Measurements from ENCODE around the gene KL.

The KL gene

DNA sequence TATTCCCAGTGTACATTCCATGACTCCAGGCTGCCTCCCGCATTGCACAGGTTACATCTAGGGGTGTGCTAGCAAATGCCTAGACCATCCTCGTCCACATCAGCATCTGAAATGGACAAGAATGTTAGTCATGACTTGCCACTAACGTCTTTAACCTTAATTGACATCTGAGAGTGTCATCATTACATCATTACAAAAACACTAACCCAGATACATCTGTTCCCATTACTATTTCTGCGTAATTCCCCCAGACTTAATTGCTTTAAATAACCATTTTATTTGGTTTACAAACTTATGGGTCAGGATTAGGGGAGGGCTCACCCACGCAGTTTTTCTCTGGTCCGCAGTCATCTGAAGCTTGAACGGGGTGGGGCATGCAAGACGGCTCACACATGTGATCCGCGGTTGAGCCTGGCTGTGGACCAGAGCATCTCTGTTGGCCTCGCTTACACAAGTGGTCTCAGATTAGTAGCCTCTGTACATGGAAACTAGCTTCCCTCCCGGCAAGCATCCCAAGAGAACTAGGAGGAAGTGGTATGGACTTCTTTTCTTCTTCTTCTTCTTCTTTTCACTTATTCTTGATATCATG, 15.9 kb downstream of the KL start:
- no peaks in the 10 kb centered on the region for H3K27me3 ChIP-seq (replicated peaks)
- no peaks in the 10 kb centered on the region for H3K36me3 ChIP-seq (replicated peaks)
- no peak overlapping the region for H3K4me3 ChIP-seq (ENCODE audit: low read depth, low read length)
- DNase-seq: peak; percentile 21
- TF ChIP-seq, protein P1, sequence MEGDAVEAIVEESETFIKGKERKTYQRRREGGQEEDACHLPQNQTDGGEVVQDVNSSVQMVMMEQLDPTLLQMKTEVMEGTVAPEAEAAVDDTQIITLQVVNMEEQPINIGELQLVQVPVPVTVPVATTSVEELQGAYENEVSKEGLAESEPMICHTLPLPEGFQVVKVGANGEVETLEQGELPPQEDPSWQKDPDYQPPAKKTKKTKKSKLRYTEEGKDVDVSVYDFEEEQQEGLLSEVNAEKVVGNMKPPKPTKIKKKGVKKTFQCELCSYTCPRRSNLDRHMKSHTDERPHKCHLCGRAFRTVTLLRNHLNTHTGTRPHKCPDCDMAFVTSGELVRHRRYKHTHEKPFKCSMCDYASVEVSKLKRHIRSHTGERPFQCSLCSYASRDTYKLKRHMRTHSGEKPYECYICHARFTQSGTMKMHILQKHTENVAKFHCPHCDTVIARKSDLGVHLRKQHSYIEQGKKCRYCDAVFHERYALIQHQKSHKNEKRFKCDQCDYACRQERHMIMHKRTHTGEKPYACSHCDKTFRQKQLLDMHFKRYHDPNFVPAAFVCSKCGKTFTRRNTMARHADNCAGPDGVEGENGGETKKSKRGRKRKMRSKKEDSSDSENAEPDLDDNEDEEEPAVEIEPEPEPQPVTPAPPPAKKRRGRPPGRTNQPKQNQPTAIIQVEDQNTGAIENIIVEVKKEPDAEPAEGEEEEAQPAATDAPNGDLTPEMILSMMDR (IDR thresholded peaks at IDR 0.05; ENCODE audit: low read depth, low read length, missing control alignments): no peak
- in situ Hi-C loops (cut with HindIII; ENCODE audit: low pct_ligation_motif_present, low sequenced_read_pairs): no loop called here
- H3K27ac ChIP-seq: no peak overlapping the region

DNA sequence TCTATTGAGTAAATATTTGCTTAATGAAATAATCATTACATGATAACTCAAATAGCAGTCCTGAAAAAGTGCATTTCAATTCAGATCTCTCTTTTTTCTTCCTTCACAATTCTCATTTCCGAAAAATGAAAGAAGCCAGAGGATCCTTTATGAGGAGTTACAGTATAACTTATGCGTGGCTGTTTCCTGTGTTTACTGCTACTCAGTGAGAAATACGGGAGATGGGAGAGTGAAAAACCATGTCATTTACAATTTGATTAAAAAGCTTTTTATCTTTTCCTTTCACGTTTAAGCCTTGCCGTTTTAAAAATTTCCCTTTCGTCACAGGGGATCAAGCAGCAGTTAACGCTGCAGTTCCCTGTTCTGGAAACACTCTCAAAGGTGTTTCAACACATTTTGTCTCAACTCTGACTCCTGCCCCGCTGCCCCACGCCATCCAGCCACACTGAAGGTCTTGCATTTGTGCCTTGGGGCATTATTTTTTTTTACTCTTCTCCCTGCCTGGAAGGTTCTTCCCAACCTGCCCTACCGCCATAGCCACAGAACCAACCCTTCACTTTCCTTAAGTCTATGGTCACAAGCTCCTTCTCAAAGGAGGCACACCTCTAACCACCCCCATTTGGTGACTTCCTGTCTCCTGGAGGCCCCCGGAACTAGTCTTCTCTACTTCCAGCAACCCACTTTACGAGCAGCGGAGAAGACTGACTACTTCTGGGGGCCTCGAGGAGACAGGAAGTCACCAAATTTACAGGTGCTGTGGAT, 17.0 kb downstream of the KL start:
- TF ChIP-seq, protein P1 (IDR thresholded peaks at IDR 0.05; ENCODE audit: low read depth, low read length, missing control alignments): no peak
- Histone ChIP-seq H3K36me3 (replicated peaks) (no peaks in the 10 kb centered on the region), H3K27ac (no peak overlapping the region), H3K27me3 (replicated peaks) (no peaks in the 10 kb centered on the region), H3K4me3 (ENCODE audit: low read depth, low read length) (no peak overlapping the region)
- DNase-seq: no peak
- in situ Hi-C loops (cut with HindIII; ENCODE audit: low pct_ligation_motif_present, low sequenced_read_pairs): no loop called here

DNA sequence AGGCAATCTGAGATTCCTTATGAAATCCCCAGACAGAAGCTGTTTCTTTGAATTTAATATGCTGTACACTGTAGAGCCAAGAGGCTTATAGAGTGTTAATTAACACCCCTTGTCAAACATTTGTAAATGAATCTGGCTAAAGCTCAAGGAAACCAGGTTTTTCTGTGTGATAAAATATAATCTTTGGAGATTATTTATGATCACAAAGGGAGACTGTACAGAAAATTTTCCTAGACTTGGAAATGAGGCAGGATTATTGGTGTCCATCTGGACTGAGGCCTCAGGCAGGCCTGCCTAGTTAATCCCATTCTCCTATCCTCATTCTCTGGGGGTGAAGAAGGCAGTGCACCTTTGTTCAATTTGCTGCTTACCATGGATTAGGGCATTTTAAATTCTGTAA, 17.8 kb downstream of the KL start:
- no peak for DNase-seq
- Histone ChIP-seq H3K27me3 (replicated peaks) (no peaks in the 10 kb centered on the region), H3K4me3 (ENCODE audit: low read depth, low read length) (no peak overlapping the region), H3K36me3 (replicated peaks) (no peaks in the 10 kb centered on the region), H3K27ac (no peak overlapping the region)
- in situ Hi-C loops (cut with HindIII; ENCODE audit: low pct_ligation_motif_present, low sequenced_read_pairs): no loop called here
- TF ChIP-seq, protein P1 (IDR thresholded peaks at IDR 0.05; ENCODE audit: low read depth, low read length, missing control alignments): no peak

DNA sequence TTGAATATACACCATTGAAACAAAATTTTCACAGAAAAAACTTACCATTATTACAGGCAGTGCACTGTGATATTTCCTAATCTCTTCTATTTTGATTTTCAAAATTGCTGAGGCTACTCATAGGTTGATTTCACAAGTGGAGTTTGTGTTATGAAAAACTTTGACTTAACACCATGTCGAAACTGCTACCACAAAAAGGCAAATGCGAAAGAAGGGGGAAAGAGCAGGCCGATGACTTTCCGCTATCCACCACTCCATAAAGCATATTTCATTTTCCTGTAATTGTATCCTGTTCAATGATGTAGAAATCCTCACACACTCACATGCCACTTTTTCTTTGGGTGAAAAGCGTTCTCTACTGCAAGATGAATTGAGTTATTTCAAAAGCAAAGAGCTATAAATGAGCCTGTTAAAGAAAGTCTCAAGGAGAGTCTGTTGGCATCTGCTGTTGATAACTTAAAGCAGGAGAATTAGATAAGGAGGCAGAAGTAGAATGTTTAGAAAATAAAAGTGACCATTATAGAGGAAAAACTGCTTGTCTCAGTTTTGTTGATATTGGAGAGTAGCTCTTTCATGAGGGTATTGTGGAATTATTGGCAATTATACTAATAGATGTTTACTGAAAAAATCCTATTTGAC, 18.8 kb downstream of the KL start:
- DNase-seq: no peak
- Histone ChIP-seq H3K27ac (no peak overlapping the region), H3K27me3 (replicated peaks) (no peaks in the 10 kb centered on the region), H3K36me3 (replicated peaks) (no peaks in the 10 kb centered on the region), H3K4me3 (ENCODE audit: low read depth, low read length) (no peak overlapping the region)
- TF ChIP-seq, protein P1 (IDR thresholded peaks at IDR 0.05; ENCODE audit: low read depth, low read length, missing control alignments): no peak
- in situ Hi-C loops (cut with HindIII; ENCODE audit: low pct_ligation_motif_present, low sequenced_read_pairs): no loop called here

DNA sequence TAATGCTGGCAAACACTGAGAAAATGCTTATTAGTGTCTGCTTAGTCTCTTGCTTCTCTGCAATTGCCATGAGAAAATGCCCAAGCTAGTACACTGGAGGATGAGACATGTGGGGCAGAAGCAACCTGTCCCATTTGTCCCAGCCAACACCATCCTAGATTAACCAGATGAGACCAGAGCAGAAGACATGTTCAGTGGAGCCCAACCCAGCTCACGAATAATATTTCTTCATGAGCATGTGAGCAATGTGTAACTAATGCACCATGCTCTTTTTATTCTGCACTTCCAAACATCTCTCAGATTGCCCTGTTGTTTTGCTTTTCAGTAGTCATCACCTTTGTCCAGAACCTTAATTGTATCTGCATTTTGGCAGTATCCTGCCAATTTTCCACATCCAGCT, 21.4 kb downstream of the KL start:
- in situ Hi-C loops (cut with HindIII; ENCODE audit: low pct_ligation_motif_present, low sequenced_read_pairs): no loop called here
- TF ChIP-seq, protein P1 (IDR thresholded peaks at IDR 0.05; ENCODE audit: low read depth, low read length, missing control alignments): no peak
- Histone ChIP-seq H3K4me3 (ENCODE audit: low read depth, low read length) (no peak overlapping the region), H3K36me3 (replicated peaks) (no peaks in the 10 kb centered on the region), H3K27ac (no peak overlapping the region), H3K27me3 (replicated peaks) (no peaks in the 10 kb centered on the region)
- DNase-seq: no peak
